Hematopoietic multipotent progenitor cell treated with erythropoietin and hydrocortisone succinate and interleukin-3 and kit ligand, for 17 days (in vitro differentiated cells): ENCODE results near the gene DSTN.

Source experiments
- DNase-seq: peaks from one replicate; pipeline ENCODE4 v3.0.0-alpha.2; 2015; ENCODE audit warnings: low spot score

DSTN gene

GRCh38 chr20:17613328-17614175, 43.7 kb downstream of the DSTN start:
- DNase-seq, result no peak

DNA sequence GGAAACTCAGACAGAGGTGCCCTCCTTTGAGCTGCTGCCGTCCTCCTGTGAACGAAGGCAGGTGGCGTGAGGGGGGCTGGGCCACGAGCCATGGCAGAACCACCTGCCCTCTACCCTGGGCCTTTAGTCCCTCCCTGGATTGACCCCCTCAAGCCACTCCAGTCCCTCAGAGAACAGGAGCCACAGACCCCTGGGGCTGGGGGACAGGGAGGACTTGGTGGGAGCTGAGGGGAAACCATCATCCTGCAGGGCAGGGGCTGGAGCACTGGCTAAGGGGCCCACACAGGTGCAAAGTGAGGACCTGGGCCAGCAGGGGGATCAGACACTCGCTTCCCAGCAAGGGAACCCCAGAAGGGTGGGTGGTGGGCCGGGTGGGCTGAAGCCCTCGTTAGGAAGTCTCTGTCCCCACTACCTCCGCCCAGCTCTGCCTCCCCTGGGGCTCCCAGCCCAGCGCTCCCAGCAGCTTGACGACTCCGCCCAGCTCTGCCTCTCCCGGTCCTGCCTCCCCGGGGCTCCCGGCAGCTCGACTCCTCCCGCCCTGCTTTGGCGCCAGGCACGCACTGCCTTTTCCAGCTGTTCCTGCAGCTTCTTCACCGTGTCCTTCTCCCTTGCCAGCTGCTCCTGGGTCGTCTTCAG, 44.4 kb downstream of the DSTN start:
- DNase-seq, result no peak

DNA sequence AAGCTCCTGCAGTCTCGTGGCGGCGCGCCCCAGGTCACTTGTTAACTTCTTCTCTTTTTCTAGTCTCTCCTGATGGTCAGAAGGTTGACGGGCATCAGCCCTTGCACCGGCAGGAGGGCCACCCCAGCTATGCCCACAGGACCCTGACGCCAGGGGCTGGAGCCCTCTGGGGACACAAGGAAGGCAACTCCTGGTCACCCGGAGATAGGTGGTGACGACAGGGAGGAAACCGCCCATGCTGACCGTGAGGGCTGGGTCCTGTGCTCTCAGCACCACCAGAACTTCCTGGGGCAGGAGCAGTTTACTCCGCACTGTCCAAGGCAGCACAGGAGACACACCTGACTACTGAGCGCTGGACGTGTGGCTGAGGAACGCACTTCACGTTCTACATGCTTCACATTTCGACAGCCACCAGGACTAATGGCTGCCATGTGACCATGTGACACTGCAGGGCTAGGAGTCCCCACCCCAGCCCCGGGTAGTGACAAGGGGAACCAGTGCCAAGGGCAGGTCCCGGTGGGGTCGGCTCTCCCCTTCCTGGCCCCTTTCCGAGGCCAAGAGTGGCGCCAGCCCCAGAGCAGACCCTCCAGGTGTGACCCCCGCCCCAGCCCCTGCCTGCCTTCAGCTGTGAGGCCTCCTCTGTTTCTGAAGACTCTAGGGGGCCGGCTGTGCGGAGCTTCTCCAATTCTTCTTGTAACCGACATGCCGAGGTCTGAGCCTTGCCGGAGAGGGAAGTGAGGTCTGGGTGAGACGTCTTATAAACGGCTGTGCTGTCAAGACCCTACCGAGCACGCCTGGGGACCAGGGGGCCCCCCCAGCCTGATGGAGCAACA, 45.2 kb downstream of the DSTN start:
- DNase-seq, result no peak

GRCh38 chr20:17615645-17616479, 46.0 kb downstream of the DSTN start:
- DNase-seq, result no peak

DNA sequence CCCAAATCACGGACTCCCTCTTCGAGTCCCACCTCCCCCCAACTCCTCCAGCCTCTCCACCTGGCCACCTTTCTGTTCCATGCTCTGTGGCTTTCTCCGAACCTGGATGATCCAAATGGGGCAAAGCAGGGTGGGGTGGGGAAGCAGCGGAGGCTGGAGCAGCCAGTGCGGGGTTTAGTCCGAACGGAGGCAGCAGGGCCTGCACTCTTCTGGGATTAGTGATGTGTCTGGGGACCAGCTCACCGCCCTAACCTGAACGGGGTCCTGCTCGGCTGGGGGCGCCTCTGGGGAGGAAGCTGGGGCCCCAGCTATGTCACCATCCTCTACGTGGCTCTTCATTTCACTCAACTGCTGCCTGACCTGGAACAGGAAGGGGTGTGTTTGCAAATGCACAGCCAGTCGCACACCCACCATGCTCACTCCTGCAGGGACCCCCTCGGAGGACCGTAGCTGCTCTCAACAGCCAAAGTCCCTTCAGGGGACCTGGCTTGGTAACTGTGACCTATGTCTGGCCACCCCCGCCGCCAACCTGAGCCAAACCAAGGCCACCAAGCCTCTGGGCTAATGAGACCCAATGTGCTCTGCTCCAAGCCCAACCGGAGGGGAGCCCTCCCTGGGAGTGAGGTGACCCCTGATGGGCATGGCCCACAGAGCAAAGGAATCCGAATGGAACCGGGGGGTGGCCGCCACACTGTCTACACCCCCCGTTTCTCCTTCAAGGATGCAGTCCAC, 46.8 kb downstream of the DSTN start:
- no peak for DNase-seq

- peak; percentile 32 for DNase-seq
These were observed 47.5 kb downstream of the DSTN start for GRCh38 chr20:17617212-17617867.

GRCh38 chr20:17617868-17618672, 48.2 kb downstream of the DSTN start:
- no peak for DNase-seq

GRCh38 chr20:17618673-17619013, 48.8 kb downstream of the DSTN start:
- DNase-seq, result no peak

DNA sequence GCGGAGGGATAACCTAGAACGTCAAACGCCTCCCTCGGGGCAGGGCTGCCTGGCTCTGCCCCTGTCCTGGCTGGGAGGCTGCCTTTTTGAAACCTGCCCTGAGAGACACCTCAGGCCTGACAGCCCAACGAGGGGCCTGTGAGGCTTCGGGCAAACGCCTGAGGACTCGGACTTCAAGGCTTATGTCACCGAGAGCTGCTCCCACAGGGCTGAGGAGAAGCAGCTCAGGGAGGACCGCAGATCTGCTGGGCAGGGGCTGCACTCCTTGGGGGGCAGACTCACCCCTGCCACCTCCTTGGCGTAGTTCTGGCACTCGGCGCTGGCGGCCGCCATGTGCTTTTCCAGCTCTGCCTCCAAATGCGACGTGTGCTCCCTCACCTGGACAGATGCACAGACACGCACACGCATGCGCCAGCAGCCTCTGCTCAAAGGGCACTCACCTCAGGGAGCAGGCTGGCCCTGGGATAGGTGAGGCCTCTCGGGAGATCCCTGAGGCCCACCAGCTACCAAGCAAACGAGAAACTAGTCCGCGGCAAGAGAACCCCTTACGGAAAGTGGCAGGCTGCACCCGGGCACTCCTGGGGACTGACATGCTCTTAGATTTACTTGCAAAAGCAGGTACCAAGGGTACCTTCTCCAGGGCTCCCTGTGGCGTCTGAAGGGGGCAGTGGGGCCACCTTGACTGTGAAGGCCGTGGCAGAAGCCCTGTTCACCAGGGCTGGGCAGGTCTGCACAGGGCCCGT, 49.6 kb downstream of the DSTN start:
- no peak for DNase-seq

DNA sequence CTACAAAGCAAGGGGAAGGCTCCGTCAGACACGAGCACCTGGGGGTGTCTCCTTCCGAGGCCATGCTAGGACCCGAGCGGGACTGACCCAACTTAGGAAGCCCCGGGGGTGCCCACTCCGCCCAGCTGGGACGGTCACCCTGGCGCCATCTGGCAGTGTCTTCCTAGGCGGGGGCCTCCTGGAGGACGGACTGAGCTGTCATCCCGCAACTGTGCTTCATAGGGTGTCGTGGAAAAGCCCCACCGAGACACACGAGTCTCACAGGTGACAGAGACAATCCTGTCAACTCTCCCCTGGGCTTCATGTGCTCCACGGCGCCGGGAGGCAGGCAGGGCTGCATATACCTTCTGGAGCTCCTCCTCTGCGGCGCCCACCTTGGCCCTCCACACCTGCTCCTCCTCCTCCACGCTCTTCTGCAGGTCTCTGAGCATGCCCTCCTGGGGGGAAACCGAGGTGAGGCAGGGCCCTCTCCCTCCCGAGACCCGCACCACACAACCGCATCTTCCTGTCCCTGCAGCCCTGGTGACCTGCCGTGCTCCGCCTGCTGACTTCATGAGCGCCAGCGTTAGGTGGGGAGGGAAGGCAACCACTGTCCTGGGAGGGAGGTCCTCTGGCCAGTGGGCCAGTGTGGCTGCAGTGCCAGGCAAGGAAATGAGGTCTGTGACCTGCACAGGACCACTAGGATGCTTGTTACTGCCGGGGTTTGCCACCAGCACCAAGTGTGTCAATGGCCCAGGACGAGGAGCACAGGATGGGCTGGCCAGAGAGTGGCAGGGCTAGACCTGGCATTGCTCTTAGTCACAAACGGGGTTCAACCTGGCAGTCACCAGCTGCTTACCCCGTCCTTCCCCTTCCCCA, 50.7 kb downstream of the DSTN start:
- no peak for DNase-seq

DNA sequence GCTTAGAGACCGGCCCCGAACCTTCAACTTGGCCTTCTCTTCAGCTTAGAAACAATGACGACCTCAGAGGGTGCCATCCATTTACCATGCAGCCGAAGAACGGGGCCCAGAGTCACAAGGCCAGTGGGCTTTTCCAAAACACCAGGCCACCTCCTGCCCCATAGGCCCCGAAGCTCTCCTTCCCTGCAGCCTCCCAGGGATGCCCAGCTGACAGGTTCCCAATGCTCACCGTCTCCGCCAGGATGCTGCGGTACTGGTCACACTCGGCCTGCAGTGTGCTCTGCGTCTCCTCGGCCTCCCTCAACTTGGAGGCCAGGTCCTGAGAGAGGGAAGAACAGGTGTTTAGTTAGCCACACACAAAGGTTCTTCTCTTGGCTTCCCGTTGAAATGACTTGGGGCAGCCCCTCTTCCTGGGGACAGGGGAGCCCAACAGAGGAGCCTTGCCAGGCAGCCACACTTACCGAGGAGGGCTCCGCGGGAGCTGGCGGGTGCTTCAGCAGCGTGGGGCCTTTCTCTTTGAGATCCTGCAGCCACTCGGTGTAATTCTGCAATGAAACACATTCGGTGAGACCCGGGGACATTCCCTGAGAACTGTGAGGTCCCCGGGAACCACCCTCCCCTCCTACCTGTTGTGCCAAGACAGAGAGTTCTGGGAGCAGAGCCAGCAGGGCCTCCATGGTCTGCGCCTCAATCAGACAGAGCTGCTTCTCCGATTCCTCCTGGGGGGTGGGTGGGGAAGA, 51.5 kb downstream of the DSTN start:
- DNase-seq, result no peak

DNA sequence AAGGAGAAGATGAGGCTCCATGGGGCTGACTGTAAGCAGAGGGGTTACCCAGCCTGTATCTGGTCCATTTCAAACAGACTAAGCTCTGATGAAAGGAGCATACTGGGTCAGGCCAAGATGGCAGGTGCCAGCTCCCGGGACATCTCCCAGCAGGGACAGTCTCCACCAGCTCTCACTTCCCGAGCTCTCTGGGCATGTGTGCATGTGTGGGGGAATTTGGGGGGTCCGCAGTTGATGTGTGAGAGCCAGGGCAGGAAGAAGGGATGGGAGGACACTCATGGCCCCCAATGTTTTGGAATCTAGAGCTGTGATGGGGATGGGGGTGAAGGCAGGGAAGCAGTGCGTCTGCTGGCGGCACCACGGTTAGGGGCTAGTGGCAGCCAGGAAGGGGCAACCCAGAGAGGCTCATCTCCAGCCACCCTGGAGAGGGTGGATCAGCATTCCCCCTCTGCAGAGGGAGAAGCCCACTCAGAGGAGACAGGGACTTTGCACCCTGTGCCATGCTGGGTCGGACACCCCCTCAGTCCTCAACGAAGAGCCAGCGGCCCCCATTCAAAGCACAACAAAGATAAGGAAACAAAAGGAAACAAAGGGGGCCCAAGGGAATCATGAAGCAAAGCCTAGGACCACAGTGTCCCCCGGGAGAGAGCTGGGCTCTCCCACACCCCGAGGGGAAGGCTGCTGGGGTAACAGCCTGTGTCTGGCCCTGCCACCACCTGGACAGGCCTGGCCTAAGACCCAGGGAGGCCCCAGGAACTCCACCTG, 52.4 kb downstream of the DSTN start:
- no peak for DNase-seq

DNA sequence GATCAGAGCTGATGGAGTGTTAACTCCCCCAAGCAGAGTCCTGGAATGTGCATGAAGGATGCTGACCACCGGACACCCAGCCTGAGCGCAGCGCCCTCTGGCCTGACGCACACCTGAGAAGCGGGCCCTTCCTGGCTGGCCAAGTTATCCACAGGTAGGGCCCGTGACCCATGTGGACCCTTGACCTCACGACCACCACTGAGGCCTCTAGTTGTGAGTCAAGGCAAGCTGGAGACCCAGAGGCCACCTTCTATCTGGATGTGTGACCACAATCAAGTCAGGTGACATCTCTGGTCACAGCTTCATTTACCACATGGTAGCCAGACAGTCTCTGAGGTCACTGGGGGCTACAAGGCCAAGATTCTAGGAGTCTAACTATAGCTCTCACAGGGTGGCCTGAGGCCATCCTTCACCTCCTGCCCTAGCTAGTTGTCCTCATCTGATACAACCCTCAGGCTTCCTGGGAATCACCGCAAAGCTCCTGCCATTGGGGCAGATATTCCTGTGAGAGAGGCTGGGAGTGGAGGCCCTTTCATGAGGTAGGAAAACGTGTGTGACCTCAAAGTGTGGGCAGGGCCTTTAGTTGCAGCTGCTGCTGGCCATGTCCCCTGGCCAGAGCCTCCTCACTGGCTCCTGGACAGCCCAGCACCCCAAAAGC, 53.1 kb downstream of the DSTN start:
- DNase-seq, result no peak

GRCh38 chr20:17624070-17624469, 54.2 kb downstream of the DSTN start:
- no peak for DNase-seq

GRCh38 chr20:17624551-17625245, 54.8 kb downstream of the DSTN start:
- no peak for DNase-seq
